ENCODE results near the gene TMEM164.

TMEM164 gene

GRCh38 chrX:110049096-110049495 lies 46.2 kb downstream of the TMEM164 start:
- TF ChIP-seq CTCF (IDR thresholded peaks at IDR 0.05; ENCODE audit: insufficient read depth, missing control alignments) = no peak
- FAIRE-seq (no peak), DNase-seq (ENCODE audit: insufficient read length, low spot score) (no peak)

- no peak for FAIRE-seq
- no peak for TF ChIP-seq CTCF (IDR thresholded peaks at IDR 0.05; ENCODE audit: insufficient read depth, missing control alignments)
- no peak for DNase-seq (ENCODE audit: insufficient read length, low spot score)
These were observed 47.5 kb downstream of the TMEM164 start for GRCh38 chrX:110050386-110050785.

GRCh38 chrX:110050901-110051300 lies 48.0 kb downstream of the TMEM164 start:
- FAIRE-seq (no peak), DNase-seq (ENCODE audit: insufficient read length, low spot score) (no peak)
- TF ChIP-seq CTCF (IDR thresholded peaks at IDR 0.05; ENCODE audit: insufficient read depth, missing control alignments) = no peak

GRCh38 chrX:110051559-110051958 lies 48.6 kb downstream of the TMEM164 start:
- no peak for FAIRE-seq
- no peak for TF ChIP-seq CTCF (IDR thresholded peaks at IDR 0.05; ENCODE audit: insufficient read depth, missing control alignments)
- DNase-seq (ENCODE audit: insufficient read length, low spot score) = no peak

- TF ChIP-seq CTCF (IDR thresholded peaks at IDR 0.05; ENCODE audit: insufficient read depth, missing control alignments) = no peak
- no peak for DNase-seq (ENCODE audit: insufficient read length, low spot score)
- FAIRE-seq = no peak
These were observed 49.4 kb downstream of the TMEM164 start for GRCh38 chrX:110052303-110052702.

GRCh38 chrX:110053453-110053852 lies 50.5 kb downstream of the TMEM164 start:
- FAIRE-seq (no peak), DNase-seq (ENCODE audit: insufficient read length, low spot score) (no peak)
- TF ChIP-seq CTCF (IDR thresholded peaks at IDR 0.05; ENCODE audit: insufficient read depth, missing control alignments) = no peak

- FAIRE-seq (no peak), DNase-seq (ENCODE audit: insufficient read length, low spot score) (no peak)
- TF ChIP-seq CTCF (IDR thresholded peaks at IDR 0.05; ENCODE audit: insufficient read depth, missing control alignments) = no peak
These were observed 52.7 kb downstream of the TMEM164 start for GRCh38 chrX:110055616-110056015.
